Measurements from ENCODE around the gene STX4. TPM values are rescaled to one million over a fixed set of nuclear protein-coding genes. Genes with fewer than 3 reads are reported as not detected.
A peak's percentile ranks its signal among the peaks of the same experiment; 100 is the strongest.

Gene STX4
- total and polyA plus RNA-seq, 11 donors = 19.5 to 73.8 (median 44.6) TPM

GRCh38 chr16:30998852-30999761, 34.3 kb upstream of the STX4 start:
- Histone ChIP-seq H3K27me3 (no peaks in the 10 kb centered on the region), H3K36me3 (no peaks in the 10 kb centered on the region), H3K4me3 (no peak overlapping the region), H3K27ac (peak overlapping the region in 4 of 12 donors; percentile 29 to 86 (median 56)), H3K4me1 (peaks cover 0 to 26% (median 15%) of the 10 kb centered on the region in 12 donors), H3K9me3 (no peaks in the 10 kb centered on the region)
- ATAC-seq (no peak), DNase-seq (peak in 1 of 5 donors; percentile 42)
- 54 to 67% (median 65%) methylated on average over 6 of the region's 6 CpGs for WGBS, 4 donors
- intact Hi-C loops (cut with DNase I) = loop anchor here in 3 of 10 donors (2.0 to 10.0 kb wide), 3 partner anchors 33 to 66 kb away; partner anchors contain the start of gene STX4 (in 3 of the 3)
- TF ChIP-seq CTCF (IDR thresholded peaks at IDR 0.05) (no peak), POLR2A (IDR thresholded peaks at IDR 0.05) (no peak)

- ATAC-seq (no peak), DNase-seq (peak in 1 of 5 donors; percentile 8)
- Histone ChIP-seq H3K36me3 (no peaks in the 10 kb centered on the region), H3K4me3 (no peak overlapping the region), H3K27ac (no peak overlapping the region), H3K9me3 (no peaks in the 10 kb centered on the region), H3K27me3 (no peaks in the 10 kb centered on the region), H3K4me1 (peaks cover 0 to 26% (median 15%) of the 10 kb centered on the region in 12 donors)
- intact Hi-C loops (cut with DNase I) = no loop called here
- 90 to 92% (median 90%) methylated on average over 19 of the region's 19 CpGs for WGBS, 4 donors
- TF ChIP-seq CTCF (IDR thresholded peaks at IDR 0.05) (no peak), POLR2A (IDR thresholded peaks at IDR 0.05) (no peak)
Measured at GRCh38 chr16:31000671-31001382, 32.5 kb upstream of the STX4 start.

- DNase-seq (peak in 1 of 5 donors; percentile 39), ATAC-seq (no peak)
- Histone ChIP-seq H3K9me3 (no peaks in the 10 kb centered on the region), H3K27me3 (peaks cover 0 to 3% (median 0%) of the 10 kb centered on the region in 9 donors), H3K36me3 (no peaks in the 10 kb centered on the region), H3K4me3 (no peak overlapping the region), H3K4me1 (peaks cover 0 to 18% (median 11%) of the 10 kb centered on the region in 12 donors), H3K27ac (no peak overlapping the region)
- 41 to 53% (median 48%) methylated on average over 15 to 16 of the region's 16 CpGs for WGBS, 4 donors
- TF ChIP-seq CTCF (IDR thresholded peaks at IDR 0.05) (no peak), POLR2A (IDR thresholded peaks at IDR 0.05) (no peak)
- intact Hi-C loops (cut with DNase I) = no loop called here
Measured at GRCh38 chr16:31001507-31002249, 31.7 kb upstream of the STX4 start.
